Activated naive CD4-positive, alpha-beta T cell treated with anti-CD3 and anti-CD28 coated beads for 36 hours (primary cell): ENCODE data around the gene CHRNB1. TPM values are rescaled to one million over a fixed set of nuclear protein-coding genes. Genes with fewer than 3 reads are reported as not detected.
A peak's percentile ranks its signal among the peaks of the same experiment; 100 is the strongest.

Experiments used
- CTCF ChIA-PET: fragments of 350-600 bp; sonication (Branson Sonifier 250); formaldehyde crosslinking; loops from one replicate; lab custom pipeline; 2021; ENCODE audit warnings: antibody characterized with exemption; lab: Charles Lee
- DNase-seq: peaks from one replicate; pipeline ENCODE4 v3.0.0-alpha.2; 2020
- H3K27ac Mint-ChIP-seq: one replicate; pipeline ENCODE4 v1.8.0; 2021; ENCODE audit warnings: mild to moderate bottlenecking, mixed read lengths
- H3K27me3 Mint-ChIP-seq: one replicate; pipeline ENCODE4 v1.8.0; 2021; ENCODE audit warnings: low read depth, mixed read lengths
- H3K36me3 Mint-ChIP-seq: one replicate; pipeline ENCODE4 v1.8.0; 2021; ENCODE audit warnings: low read depth, mixed read lengths
- H3K4me1 Mint-ChIP-seq: one replicate; pipeline ENCODE4 v1.8.0; 2021; ENCODE audit warnings: low read depth, mixed read lengths
- H3K4me3 Mint-ChIP-seq: one replicate; pipeline ENCODE4 v1.8.0; 2021; ENCODE audit warnings: mild to moderate bottlenecking, moderate library complexity, mixed read lengths
- H3K9me3 Mint-ChIP-seq: one replicate; pipeline ENCODE4 v1.8.0; 2021; ENCODE audit warnings: mixed read lengths
- intact Hi-C: fragments of 100-400 bp; cut with micrococcal nuclease; formaldehyde crosslinking; loops from one replicate; pipeline ENCODE4 v1.15.1; 2023
- total RNA-seq, 2 experiments: library from RNA; stranded (reverse); gene quantifications; one replicate each; pipeline ENCODE4 v1.2.3, GENCODE V29; 2021

CHRNB1 gene
- total RNA-seq, 2 experiments from 2014 or later: 5.1 to 5.9 TPM

DNA sequence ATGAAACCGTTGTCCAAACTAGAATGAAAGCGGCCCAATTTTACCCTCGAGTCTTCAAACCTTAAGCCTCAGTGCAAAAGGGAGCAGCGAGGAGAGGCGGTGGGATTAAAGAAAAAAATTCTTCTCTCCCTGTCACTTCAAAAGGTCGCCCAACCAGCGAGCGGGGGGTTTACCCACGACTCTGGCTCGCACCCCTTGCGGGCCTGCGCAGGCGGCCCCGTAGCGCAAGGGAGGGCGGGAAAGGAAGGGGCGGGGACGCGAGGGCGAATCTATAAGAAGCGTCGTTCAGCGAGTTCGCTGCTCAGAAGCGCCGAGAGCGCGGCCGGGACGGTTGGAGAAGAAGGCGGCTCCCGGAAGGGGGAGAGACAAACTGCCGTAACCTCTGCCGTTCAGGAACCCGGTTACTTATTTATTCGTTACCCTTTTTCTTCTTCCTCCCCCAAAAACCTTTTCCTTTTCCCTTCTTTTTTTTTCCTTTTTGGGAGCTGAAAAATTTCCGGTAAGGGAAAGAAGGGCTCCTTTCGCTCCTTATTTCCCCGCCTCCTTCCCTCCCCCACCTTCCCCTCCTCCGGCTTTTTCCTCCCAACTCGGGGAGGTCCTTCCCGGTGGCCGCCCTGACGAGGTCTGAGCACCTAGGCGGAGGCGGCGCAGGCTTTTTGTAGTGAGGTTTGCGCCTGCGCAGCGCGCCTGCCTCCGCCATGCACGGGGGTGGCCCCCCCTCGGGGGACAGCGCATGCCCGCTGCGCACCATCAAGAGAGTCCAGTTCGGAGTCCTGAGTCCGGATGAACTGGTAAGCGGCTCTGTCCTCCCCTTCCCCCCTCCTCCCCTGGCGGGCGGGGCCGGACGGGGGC is 39.4 kb downstream of the CHRNB1 start, which contains the start of gene POLR2A:
Gene POLR2A (plus strand): TSS at position 300 of the 852 bp plus-strand sequence.
- no peaks in the 10 kb centered on the region for H3K9me3 Mint-ChIP-seq
- H3K27me3 Mint-ChIP-seq: no peaks in the 10 kb centered on the region
- CTCF ChIA-PET: interaction anchor here (0.6 to 4.5 kb wide), 3 partner anchors 30 to 147 kb away, joined by 3 to 23 read pairs (median 3); partner anchors contain the start of gene TMEM102
- H3K36me3 Mint-ChIP-seq: peaks cover 24% of the 10 kb centered on the region
- intact Hi-C loops: loop anchor here (1.0 to 10.0 kb wide), 16 partner anchors 29 to 842 kb away; partner anchors contain the start of genes DVL2, ELP5, KDM6B and KIAA0753
- H3K4me1 Mint-ChIP-seq: peaks cover 70% of the 10 kb centered on the region
- peak within 1 kb of the TSS; percentile 100 for H3K27ac Mint-ChIP-seq
- DNase-seq: peak; percentile 95
- peak within 1 kb of the TSS; percentile 93 for H3K4me3 Mint-ChIP-seq

DNA sequence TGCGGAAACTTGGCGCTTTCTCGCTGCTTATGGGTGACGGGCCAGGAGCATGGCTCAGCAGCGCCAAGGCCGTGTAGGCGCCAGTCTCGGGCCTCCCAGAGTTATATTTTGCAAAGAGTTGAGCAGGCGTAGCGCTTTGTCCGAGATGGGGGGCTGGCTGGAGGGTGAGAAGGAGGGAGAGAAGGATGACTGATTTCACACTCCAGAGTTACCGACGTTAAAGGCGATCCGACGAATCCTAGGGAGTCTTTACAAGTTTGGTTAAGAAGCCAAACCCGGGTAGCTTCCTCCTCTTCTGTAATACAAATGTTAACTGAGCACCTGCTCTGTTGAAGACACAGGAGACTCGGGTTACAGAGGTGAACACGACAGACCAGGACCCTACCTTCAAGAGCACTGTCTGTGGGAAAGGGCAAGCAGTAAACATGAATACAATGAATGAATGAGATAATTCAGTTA is 40.1 kb downstream of the CHRNB1 start:
- CTCF ChIA-PET: interaction anchor here (0.6 to 4.5 kb wide), 5 partner anchors 20 to 76 kb away, joined by 3 to 23 read pairs (median 4); partner anchors contain the start of gene TMEM102
- intact Hi-C loops: loop anchor here (1.0 to 10.0 kb wide), 16 partner anchors 30 to 843 kb away; partner anchors contain the start of genes DVL2, ELP5, KDM6B and KIAA0753
- peak overlapping the region; percentile 93 for H3K4me3 Mint-ChIP-seq

GRCh38 chr17:7486181-7486580 is 41.3 kb downstream of the CHRNB1 start:
- H3K36me3 Mint-ChIP-seq: peaks cover 28% of the 10 kb centered on the region
- no peaks in the 10 kb centered on the region for H3K27me3 Mint-ChIP-seq
- H3K9me3 Mint-ChIP-seq: no peaks in the 10 kb centered on the region
- peak overlapping the region; percentile 93 for H3K4me3 Mint-ChIP-seq
- CTCF ChIA-PET: interaction anchor here (0.6 to 4.5 kb wide), 6 partner anchors 28 to 214 kb away, joined by 3 to 23 read pairs (median 4); partner anchors contain the start of gene TMEM102
- peaks cover 73% of the 10 kb centered on the region for H3K4me1 Mint-ChIP-seq
- no peak for DNase-seq
- peak overlapping the region; percentile 71 for H3K27ac Mint-ChIP-seq
- intact Hi-C loops: loop anchor here (10.0 kb wide), 1 partner anchor 669 kb away; the partner anchor contains the start of gene PER1

More for the DNA sequence above, 40.1 kb downstream of the CHRNB1 start:
- H3K27ac Mint-ChIP-seq: peak overlapping the region; percentile 100
- peaks cover 74% of the 10 kb centered on the region for H3K4me1 Mint-ChIP-seq
- H3K36me3 Mint-ChIP-seq: peaks cover 24% of the 10 kb centered on the region
- no peaks in the 10 kb centered on the region for H3K9me3 Mint-ChIP-seq
- no peak for DNase-seq
- H3K27me3 Mint-ChIP-seq: no peaks in the 10 kb centered on the region

DNA sequence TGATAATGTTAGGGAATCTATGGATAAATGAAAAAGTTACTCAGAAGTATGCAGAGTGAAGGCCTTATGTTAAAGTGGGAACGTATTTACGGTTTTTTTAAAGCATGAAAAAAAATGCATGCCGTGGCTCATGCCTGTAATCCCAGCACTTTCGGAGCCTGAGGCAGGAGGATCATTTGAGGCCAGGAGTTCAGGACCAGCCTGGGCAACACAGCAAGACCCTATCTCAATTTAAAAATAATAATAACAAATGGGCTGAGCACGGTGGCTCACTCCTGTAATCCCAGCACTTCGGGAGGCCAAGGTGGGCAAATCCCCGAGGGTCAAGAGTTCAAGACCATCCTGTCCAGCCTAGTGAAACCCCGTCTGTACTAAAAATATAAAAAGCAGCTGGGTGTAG is 45.3 kb downstream of the CHRNB1 start:
- Mint-ChIP-seq H3K27me3 (no peaks in the 10 kb centered on the region), H3K4me1 (peaks cover 72% of the 10 kb centered on the region), H3K27ac (no peak overlapping the region), H3K36me3 (peaks cover 35% of the 10 kb centered on the region), H3K4me3 (no peak overlapping the region), H3K9me3 (no peaks in the 10 kb centered on the region)
- no peak for DNase-seq
- CTCF ChIA-PET: interaction anchor here (0.8 to 1.2 kb wide), 3 partner anchors 16 to 53 kb away, joined by 3 to 4 read pairs (median 3); no protein-coding TSS in a partner anchor
- intact Hi-C loops: no loop called here

- DNase-seq: no peak
- intact Hi-C loops: no loop called here
- no peaks in the 10 kb centered on the region for H3K9me3 Mint-ChIP-seq
- H3K36me3 Mint-ChIP-seq: peaks cover 39% of the 10 kb centered on the region
- peaks cover 61% of the 10 kb centered on the region for H3K4me1 Mint-ChIP-seq
- no peak overlapping the region for H3K27ac Mint-ChIP-seq
- no peaks in the 10 kb centered on the region for H3K27me3 Mint-ChIP-seq
- CTCF ChIA-PET: interaction anchor here (1.2 kb wide), 1 partner anchor 38 kb away, joined by 3 read pairs; no protein-coding TSS in a partner anchor
- H3K4me3 Mint-ChIP-seq: no peak overlapping the region
These were observed 46.7 kb downstream of the CHRNB1 start for GRCh38 chr17:7491583-7491982.

GRCh38 chr17:7493941-7494340 is 49.1 kb downstream of the CHRNB1 start:
- H3K4me3 Mint-ChIP-seq: no peak overlapping the region
- H3K27ac Mint-ChIP-seq: no peak overlapping the region
- DNase-seq: no peak
- peaks cover 45% of the 10 kb centered on the region for H3K36me3 Mint-ChIP-seq
- no peaks in the 10 kb centered on the region for H3K9me3 Mint-ChIP-seq
- CTCF ChIA-PET: interaction anchor here (0.5 kb wide), 1 partner anchor 125 kb away, joined by 3 read pairs; no protein-coding TSS in a partner anchor
- intact Hi-C loops: no loop called here
- no peaks in the 10 kb centered on the region for H3K27me3 Mint-ChIP-seq
- peaks cover 41% of the 10 kb centered on the region for H3K4me1 Mint-ChIP-seq

- DNase-seq: no peak
- Mint-ChIP-seq H3K9me3 (no peaks in the 10 kb centered on the region), H3K36me3 (peaks cover 53% of the 10 kb centered on the region), H3K4me3 (no peak overlapping the region), H3K27me3 (no peaks in the 10 kb centered on the region), H3K4me1 (peaks cover 25% of the 10 kb centered on the region), H3K27ac (no peak overlapping the region)
- CTCF ChIA-PET: interaction anchor here (0.6 to 1.5 kb wide), 2 partner anchors 19 to 65 kb away, joined by 3 read pairs; no protein-coding TSS in a partner anchor
- intact Hi-C loops: no loop called here
These were observed 51.1 kb downstream of the CHRNB1 start for GRCh38 chr17:7495906-7496434.

- intact Hi-C loops: no loop called here
- no peak overlapping the region for H3K27ac Mint-ChIP-seq
These were observed 51.8 kb downstream of the CHRNB1 start for GRCh38 chr17:7496470-7497183.

GRCh38 chr17:7497228-7497627 is 52.4 kb downstream of the CHRNB1 start:
- Mint-ChIP-seq H3K27ac (no peak overlapping the region), H3K4me1 (peaks cover 16% of the 10 kb centered on the region), H3K36me3 (peaks cover 65% of the 10 kb centered on the region)

More at GRCh38 chr17:7496470-7497183, 51.8 kb downstream of the CHRNB1 start:
- DNase-seq: no peak
- no peak overlapping the region for H3K4me3 Mint-ChIP-seq
- no peaks in the 10 kb centered on the region for H3K9me3 Mint-ChIP-seq
- H3K36me3 Mint-ChIP-seq: peaks cover 60% of the 10 kb centered on the region
- no peaks in the 10 kb centered on the region for H3K27me3 Mint-ChIP-seq
- peaks cover 22% of the 10 kb centered on the region for H3K4me1 Mint-ChIP-seq
- CTCF ChIA-PET: interaction anchor here (0.7 to 1.5 kb wide), 3 partner anchors 17 to 64 kb away, joined by 3 to 5 read pairs (median 3); no protein-coding TSS in a partner anchor

DNA sequence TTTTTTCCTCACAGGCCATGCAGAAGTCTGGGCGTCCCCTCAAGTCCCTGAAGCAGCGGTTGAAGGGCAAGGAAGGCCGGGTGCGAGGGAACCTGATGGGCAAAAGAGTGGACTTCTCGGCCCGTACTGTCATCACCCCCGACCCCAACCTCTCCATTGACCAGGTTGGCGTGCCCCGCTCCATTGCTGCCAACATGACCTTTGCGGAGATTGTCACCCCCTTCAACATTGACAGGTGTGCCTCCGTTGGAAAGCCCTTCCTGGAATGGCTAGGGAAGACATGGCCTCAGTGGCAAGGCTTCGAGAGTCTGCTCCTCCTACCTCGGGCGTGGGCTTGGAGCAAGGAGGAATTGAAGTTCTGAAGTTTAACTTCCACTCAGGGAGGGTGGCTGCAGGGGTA is 52.8 kb downstream of the CHRNB1 start:
- H3K9me3 Mint-ChIP-seq: no peaks in the 10 kb centered on the region
- H3K4me3 Mint-ChIP-seq: no peak overlapping the region
- DNase-seq: no peak
- intact Hi-C loops: no loop called here
- H3K27me3 Mint-ChIP-seq: no peaks in the 10 kb centered on the region
- peaks cover 14% of the 10 kb centered on the region for H3K4me1 Mint-ChIP-seq
- H3K27ac Mint-ChIP-seq: no peak overlapping the region
- peaks cover 66% of the 10 kb centered on the region for H3K36me3 Mint-ChIP-seq
- CTCF ChIA-PET: interaction anchor here (0.6 to 1.5 kb wide), 3 partner anchors 16 to 87 kb away, joined by 3 to 5 read pairs (median 3); no protein-coding TSS in a partner anchor

More at GRCh38 chr17:7497228-7497627, 52.4 kb downstream of the CHRNB1 start:
- CTCF ChIA-PET: interaction anchor here (0.6 to 1.5 kb wide), 4 partner anchors 16 to 88 kb away, joined by 3 to 5 read pairs (median 3); no protein-coding TSS in a partner anchor
- no peak overlapping the region for H3K4me3 Mint-ChIP-seq
- no peak for DNase-seq
- H3K9me3 Mint-ChIP-seq: no peaks in the 10 kb centered on the region
- no peaks in the 10 kb centered on the region for H3K27me3 Mint-ChIP-seq
- intact Hi-C loops: no loop called here

DNA sequence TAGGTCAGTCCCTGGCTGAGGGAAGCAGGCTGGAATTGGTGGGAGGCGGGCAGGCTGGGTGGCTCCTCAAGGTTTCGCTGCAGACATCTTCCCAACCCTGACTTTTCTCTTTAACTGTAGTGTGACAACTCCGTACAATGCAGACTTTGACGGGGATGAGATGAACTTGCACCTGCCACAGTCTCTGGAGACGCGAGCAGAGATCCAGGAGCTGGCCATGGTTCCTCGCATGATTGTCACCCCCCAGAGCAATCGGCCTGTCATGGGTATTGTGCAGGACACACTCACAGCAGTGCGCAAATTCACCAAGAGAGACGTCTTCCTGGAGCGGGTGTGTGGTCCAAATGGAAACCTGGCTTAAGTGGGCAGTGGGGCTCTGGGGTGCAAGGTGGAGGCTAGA is 54.3 kb downstream of the CHRNB1 start:
- intact Hi-C loops: no loop called here
- Mint-ChIP-seq H3K36me3 (peaks cover 69% of the 10 kb centered on the region), H3K27me3 (no peaks in the 10 kb centered on the region), H3K4me1 (no peaks in the 10 kb centered on the region), H3K27ac (peak overlapping the region; percentile 36), H3K9me3 (no peaks in the 10 kb centered on the region), H3K4me3 (no peak overlapping the region)
- CTCF ChIA-PET: no interaction called here
- DNase-seq: no peak
